SK-N-MC (cell line): Measurements from ENCODE around the gene IFNAR1.

Experiments used
- EZH2 ChIP-seq: fragments of 200-600 bp; sonication (generic); IDR thresholded peaks from one replicate; pipeline ENCODE4 v1.6.1; 2017; ENCODE audit warnings: antibody characterized with exemption
- POLR2AphosphoS5 ChIP-seq: IDR thresholded peaks from 2 replicates; pipeline ENCODE4 v1.6.1; 2012; ENCODE audit warnings: mild to moderate bottlenecking, low read depth, low read length, borderline replicate concordance

GRCh38 chr21:33317786-33318486 lies 6.8 kb upstream of the IFNAR1 start:
- TF ChIP-seq EZH2 (no peak), POLR2AphosphoS5 (no peak)
